Cardiac muscle cell (in vitro differentiated cells and primary cell): ENCODE measurements around the gene C5orf58. TPM values are rescaled to one million over a fixed set of nuclear protein-coding genes. Genes with fewer than 3 reads are reported as not detected.

ENCODE experiments used
- DNase-seq, 2 donors: peaks; one replicate each; pipeline versions ENCODE4 v3.0.0 to v3.0.0-alpha.2; 2010 to 2017; ENCODE audit warnings: low read depth in 1 of 2, low spot score in 1 of 2
- H3K27ac ChIP-seq: fragments of 200-600 bp; sonication (generic); 2 replicates; pipeline ENCODE4 v1.5.1; 2016
- H3K27me3 ChIP-seq: fragments of 200-600 bp; sonication (generic); 2 replicates; pipeline ENCODE4 v1.6.0; 2016; ENCODE audit warnings: control low read depth
- H3K36me3 ChIP-seq: fragments of 200-600 bp; sonication (generic); 2 replicates; pipeline ENCODE4 v1.5.1; 2016; ENCODE audit warnings: control low read depth
- H3K4me1 ChIP-seq: fragments of 200-600 bp; sonication (generic); 2 replicates; pipeline ENCODE4 v1.8.1; 2017; ENCODE audit warnings: low read depth, mild to moderate bottlenecking, mixed run types
- H3K4me3 ChIP-seq: fragments of 200-600 bp; sonication (generic); 2 replicates; pipeline ENCODE4 v1.5.1; 2016; ENCODE audit warnings: mild to moderate bottlenecking
- H3K9me3 ChIP-seq: fragments of 200-600 bp; sonication (generic); 2 replicates; pipeline ENCODE4 v1.5.1; 2017; ENCODE audit warnings: low read depth, mild to moderate bottlenecking, control low read depth
- CTCF ChIP-seq: IDR thresholded peaks from 2 replicates; pipeline ENCODE4 v1.5.1; 2012; ENCODE audit warnings: low read depth, mild to moderate bottlenecking, low read length
- polyA plus RNA-seq: library from polyadenylated mRNA; unstranded; fragments of >200 nt; fragmentation: Nextera tagmentation; extraction: Ambion mirVana; gene quantifications from 2 replicates; pipeline ENCODE4 v1.2.1, GENCODE V29; 2016
- total RNA-seq: library from RNA; depleted of rRNA; stranded (reverse); fragments of >200 nt; gene quantifications from 2 replicates; pipeline ENCODE4 v1.2.3, GENCODE V29; 2016

The C5orf58 gene
- total and polyA plus RNA-seq, 2 experiments from 2014 or later = not detected

GRCh38 chr5:170216257-170216864 lies 16.4 kb upstream of the C5orf58 start:
- TF ChIP-seq CTCF = peak; percentile 66
- Histone ChIP-seq H3K9me3 (no peaks in the 10 kb centered on the region), H3K27me3 (no peaks in the 10 kb centered on the region), H3K27ac (no peak overlapping the region), H3K36me3 (no peaks in the 10 kb centered on the region), H3K4me3 (no peak overlapping the region), H3K4me1 (no peaks in the 10 kb centered on the region)
- peak; percentile 69 to 78 for DNase-seq

GRCh38 chr5:170217831-170218230 lies 15.0 kb upstream of the C5orf58 start:
- no peak for DNase-seq
- Histone ChIP-seq H3K4me1 (no peaks in the 10 kb centered on the region), H3K27me3 (no peaks in the 10 kb centered on the region), H3K9me3 (no peaks in the 10 kb centered on the region), H3K4me3 (no peak overlapping the region), H3K27ac (no peak overlapping the region), H3K36me3 (no peaks in the 10 kb centered on the region)
- no peak for TF ChIP-seq CTCF

- no peak for TF ChIP-seq CTCF
- no peaks in the 10 kb centered on the region for H3K4me1 ChIP-seq
Observed at GRCh38 chr5:170218726-170219125, 14.1 kb upstream of the C5orf58 start.

GRCh38 chr5:170219615-170220014 lies 13.2 kb upstream of the C5orf58 start:
- peak in 1 of 2 donors; percentile 24 for DNase-seq

More at GRCh38 chr5:170218726-170219125, 14.1 kb upstream of the C5orf58 start:
- Histone ChIP-seq H3K9me3 (no peaks in the 10 kb centered on the region), H3K4me3 (no peak overlapping the region), H3K27ac (no peak overlapping the region), H3K27me3 (no peaks in the 10 kb centered on the region), H3K36me3 (no peaks in the 10 kb centered on the region)
- no peak for DNase-seq

GRCh38 chr5:170220191-170220590 lies 12.6 kb upstream of the C5orf58 start:
- H3K27ac ChIP-seq = no peak overlapping the region
- H3K4me3 ChIP-seq = no peak overlapping the region
- TF ChIP-seq CTCF = no peak
- no peak for DNase-seq
- H3K9me3 ChIP-seq = no peaks in the 10 kb centered on the region
- H3K4me1 ChIP-seq = no peaks in the 10 kb centered on the region
- H3K27me3 ChIP-seq = no peaks in the 10 kb centered on the region
- no peaks in the 10 kb centered on the region for H3K36me3 ChIP-seq

More at GRCh38 chr5:170219615-170220014, 13.2 kb upstream of the C5orf58 start:
- Histone ChIP-seq H3K36me3 (no peaks in the 10 kb centered on the region), H3K27ac (no peak overlapping the region), H3K4me3 (no peak overlapping the region), H3K4me1 (no peaks in the 10 kb centered on the region), H3K27me3 (no peaks in the 10 kb centered on the region), H3K9me3 (no peaks in the 10 kb centered on the region)
- no peak for TF ChIP-seq CTCF

GRCh38 chr5:170221327-170221741 lies 11.5 kb upstream of the C5orf58 start:
- Histone ChIP-seq H3K36me3 (no peaks in the 10 kb centered on the region), H3K4me1 (no peaks in the 10 kb centered on the region), H3K27me3 (no peaks in the 10 kb centered on the region), H3K27ac (no peak overlapping the region), H3K9me3 (no peaks in the 10 kb centered on the region), H3K4me3 (no peak overlapping the region)
- DNase-seq = peak in 1 of 2 donors; percentile 46
- peak; percentile 7 for TF ChIP-seq CTCF
